GM23338 (cell line): ENCODE measurements around the gene JAKMIP1. TPM values are rescaled to one million over a fixed set of nuclear protein-coding genes. Genes with fewer than 3 reads are reported as not detected.
A peak's percentile ranks its signal among the peaks of the same experiment; 100 is the strongest.

Experiments used
- ATAC-seq: fragments of 200-7000 bp; cut with Tn5 transposase; 3 replicates; pipeline ENCODE4 v1.9.1; 2020
- DNase-seq: peaks from one replicate; pipeline ENCODE4 v3.0.0-alpha.2; 2015; ENCODE audit warnings: low spot score
- H2AFZ ChIP-seq: fragments of 200-600 bp; sonication (generic); 2 replicates; pipeline ENCODE4 v1.8.0; 2016; ENCODE audit warnings: antibody characterized with exemption, mild to moderate bottlenecking, moderate library complexity
- H3F3A ChIP-seq: fragments of 200-600 bp; sonication (generic); replicated peaks from 2 replicates; pipeline ENCODE4 v1.8.0; 2017; ENCODE audit warnings: antibody characterized with exemption, mixed run types, low read depth
- H3K27ac ChIP-seq: fragments of 200-600 bp; sonication (generic); 2 replicates; pipeline ENCODE4 v1.6.1; 2016; ENCODE audit warnings: low read depth
- H3K27me3 ChIP-seq: fragments of 200-600 bp; sonication (generic); 2 replicates; pipeline ENCODE4 v1.8.0; 2016; ENCODE audit warnings: mild to moderate bottlenecking, mixed run types, moderate library complexity; ENCODE audit not compliant: insufficient read depth
- H3K36me3 ChIP-seq: fragments of 200-600 bp; sonication (generic); 2 replicates; pipeline ENCODE4 v1.8.0; 2016; ENCODE audit warnings: mild to moderate bottlenecking; ENCODE audit not compliant: insufficient read depth
- H3K4me1 ChIP-seq: fragments of 200-600 bp; sonication (generic); 2 replicates; pipeline ENCODE4 v1.8.0; 2016; ENCODE audit warnings: mild to moderate bottlenecking, moderate library complexity; ENCODE audit not compliant: insufficient read depth
- H3K4me2 ChIP-seq: fragments of 200-600 bp; sonication (generic); 2 replicates; pipeline ENCODE4 v1.7.1; 2017; ENCODE audit warnings: mixed run types
- H3K4me3 ChIP-seq: fragments of 200-600 bp; sonication (generic); 2 replicates; pipeline ENCODE4 v1.6.1; 2016; ENCODE audit warnings: mixed run types
- H3K79me2 ChIP-seq: fragments of 200-600 bp; sonication (generic); replicated peaks from 2 replicates; pipeline ENCODE4 v1.8.0; 2017; ENCODE audit warnings: mild to moderate bottlenecking; ENCODE audit not compliant: insufficient read depth
- H3K9me2 ChIP-seq: fragments of 200-600 bp; sonication (generic); 2 replicates; pipeline ENCODE4 v1.8.0; 2017; ENCODE audit not compliant: insufficient read depth
- H4K20me1 ChIP-seq: fragments of 200-600 bp; sonication (generic); replicated peaks from 2 replicates; pipeline ENCODE4 v1.8.0; 2017; ENCODE audit warnings: mild to moderate bottlenecking; ENCODE audit not compliant: insufficient read depth
- H3K27ac Mint-ChIP-seq: 2 replicates; pipeline ENCODE4 v1.8.0; 2020; ENCODE audit warnings: inconsistent platforms, mild to moderate bottlenecking, moderate library complexity, mixed read lengths
- H3K27me3 Mint-ChIP-seq: 3 replicates; pipeline ENCODE4 v1.8.0; 2022; ENCODE audit warnings: low read depth, mild to moderate bottlenecking, moderate library complexity, mixed read lengths, inconsistent platforms; ENCODE audit not compliant: insufficient read depth, poor library complexity
- H3K36me3 Mint-ChIP-seq: 3 replicates; pipeline ENCODE4 v1.8.0; 2021; ENCODE audit warnings: low read depth, mild to moderate bottlenecking, inconsistent platforms, moderate library complexity, mixed read lengths
- H3K4me1 Mint-ChIP-seq: 3 replicates; pipeline ENCODE4 v1.8.0; 2020; ENCODE audit warnings: mild to moderate bottlenecking, inconsistent platforms, mixed read lengths
- H3K4me3 Mint-ChIP-seq: 3 replicates; pipeline ENCODE4 v1.8.0; 2021; ENCODE audit warnings: moderate library complexity, mild to moderate bottlenecking, inconsistent platforms, mixed read lengths
- H3K9me3 Mint-ChIP-seq: 3 replicates; pipeline ENCODE4 v1.8.0; 2020; ENCODE audit warnings: moderate library complexity, mild to moderate bottlenecking, inconsistent platforms, mixed read lengths
- CREB1 ChIP-seq: fragments of 250-450 bp; sonication (Bioruptor Pico); IDR thresholded peaks from 2 replicates; pipeline ENCODE4 v1.5.0; 2020; ENCODE audit warnings: low read depth, mild to moderate bottlenecking, moderate library complexity
- EZH2 ChIP-seq: fragments of 200-600 bp; sonication (generic); IDR thresholded peaks from one replicate; pipeline ENCODE4 v1.8.0; 2017; ENCODE audit warnings: antibody characterized with exemption, mild to moderate bottlenecking, low read depth; ENCODE audit not compliant: unreplicated experiment
- EZH2phosphoT487 ChIP-seq: fragments of 200-600 bp; sonication (generic); IDR thresholded peaks from one replicate; pipeline ENCODE4 v1.8.1; 2018; ENCODE audit warnings: antibody characterized with exemption; ENCODE audit not compliant: unreplicated experiment
- JUNB ChIP-seq: IDR thresholded peaks from one replicate; pipeline ENCODE4 v1.6.1; 2016; ENCODE audit warnings: antibody characterized with exemption; ENCODE audit not compliant: unreplicated experiment
- NANOG ChIP-seq: IDR thresholded peaks from 2 replicates; pipeline ENCODE4 v1.6.1; 2016; ENCODE audit warnings: antibody characterized with exemption, borderline replicate concordance
- POLR2AphosphoS5 ChIP-seq: IDR thresholded peaks from 2 replicates; pipeline ENCODE4 v1.6.1; 2016; ENCODE audit warnings: antibody characterized with exemption, low read depth
- STAT1 ChIP-seq: IDR thresholded peaks from one replicate; pipeline ENCODE4 v1.6.1; 2016; ENCODE audit warnings: antibody characterized with exemption; ENCODE audit not compliant: unreplicated experiment
- ZNF114 ChIP-seq: fragments of 250-450 bp; sonication (Bioruptor Pico); IDR thresholded peaks from 2 replicates; pipeline ENCODE4 v1.5.0; 2020; ENCODE audit warnings: mild to moderate bottlenecking, moderate library complexity
- ZNF331 ChIP-seq: fragments of 250-450 bp; sonication (Bioruptor Pico); IDR thresholded peaks from 2 replicates; pipeline ENCODE4 v1.5.0; 2020; ENCODE audit warnings: low read depth, mild to moderate bottlenecking, moderate library complexity
- polyA plus RNA-seq: library from polyadenylated mRNA; unstranded; fragments of >200 nt; fragmentation: Nextera tagmentation; extraction: Ambion mirVana; gene quantifications from 2 replicates; pipeline ENCODE4 v1.2.1, GENCODE V29; 2016
- total RNA-seq: library from RNA; depleted of rRNA; stranded (reverse); fragments of >200 nt; shearing (Covaris generic); gene quantifications from 2 replicates; pipeline ENCODE4 v1.2.3, GENCODE V29; 2014
- TF ChIP-seq, protein P1 (sequence below): IDR thresholded peaks from one replicate; pipeline ENCODE4 v1.6.1; 2018; ENCODE audit warnings: antibody characterized with exemption; ENCODE audit not compliant: unreplicated experiment
- TF ChIP-seq, protein P2 (sequence below): IDR thresholded peaks from 2 replicates; pipeline ENCODE4 v1.6.1; 2016; ENCODE audit warnings: antibody characterized with exemption
- TF ChIP-seq, protein P3 (sequence below), 2 experiments: fragments of 200-600 bp in 1 of 2; sonication (generic) in 1 of 2; conservative IDR thresholded peaks; 2 replicates each; pipeline versions ENCODE4 v1.5.1 to v1.6.1; 2016 to 2017; ENCODE audit warnings: antibody characterized with exemption in 2 of 2, low read depth in 2 of 2, mild to moderate bottlenecking in 2 of 2, moderate library complexity in 1 of 2

The JAKMIP1 gene
- total and polyA plus RNA-seq, 2 experiments from 2014 or later: 4.6 to 5.1 TPM

DNA sequence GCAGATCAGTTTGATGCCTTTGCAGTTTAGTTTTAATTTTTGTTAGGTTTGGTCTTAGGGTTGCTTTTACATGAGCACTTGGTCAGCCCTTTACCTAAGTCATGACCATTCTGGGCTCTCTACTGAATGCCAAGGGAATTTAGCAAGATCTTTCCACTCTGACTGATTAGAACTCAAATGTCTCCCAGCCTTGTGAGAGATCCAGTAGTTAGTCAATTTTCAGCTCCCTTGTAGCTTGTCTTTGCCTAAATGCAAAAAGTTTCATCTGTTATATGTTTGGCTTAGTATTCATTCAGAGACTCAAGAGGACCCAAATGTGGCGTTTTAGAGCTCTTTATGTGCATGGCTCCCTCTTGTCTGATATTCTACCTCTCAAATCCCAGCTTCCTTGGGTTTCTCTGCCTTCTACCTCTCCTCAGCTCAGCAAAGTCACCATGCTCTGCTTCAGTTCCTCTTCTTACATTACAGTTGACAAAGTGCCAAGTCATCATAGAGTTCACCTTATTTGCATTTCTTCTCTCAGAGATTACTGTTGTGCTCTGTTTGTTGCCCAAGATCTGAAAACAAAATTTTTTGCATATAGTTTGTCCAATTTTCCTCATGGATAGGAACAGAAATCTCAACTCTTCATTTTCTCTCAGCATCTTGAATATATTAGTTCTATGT lies 17.5 kb upstream of the JAKMIP1 start:
- no peak overlapping the region for H3K4me3 Mint-ChIP-seq
- no peaks in the 10 kb centered on the region for H3K9me2 ChIP-seq
- H2AFZ ChIP-seq: peak overlapping the region; percentile 11; the same call in 1 of the 2 replicates
- H3K36me3 Mint-ChIP-seq: no peaks in the 10 kb centered on the region
- no peaks in the 10 kb centered on the region for H3K4me1 ChIP-seq
- peaks cover 5% of the 10 kb centered on the region; the same call in 1 of the 3 replicates for H3K4me1 Mint-ChIP-seq
- no peak for TF ChIP-seq CREB1 (CRISPR knock-in tag)
- TF ChIP-seq POLR2AphosphoS5: no peak
- TF ChIP-seq, protein P1, sequence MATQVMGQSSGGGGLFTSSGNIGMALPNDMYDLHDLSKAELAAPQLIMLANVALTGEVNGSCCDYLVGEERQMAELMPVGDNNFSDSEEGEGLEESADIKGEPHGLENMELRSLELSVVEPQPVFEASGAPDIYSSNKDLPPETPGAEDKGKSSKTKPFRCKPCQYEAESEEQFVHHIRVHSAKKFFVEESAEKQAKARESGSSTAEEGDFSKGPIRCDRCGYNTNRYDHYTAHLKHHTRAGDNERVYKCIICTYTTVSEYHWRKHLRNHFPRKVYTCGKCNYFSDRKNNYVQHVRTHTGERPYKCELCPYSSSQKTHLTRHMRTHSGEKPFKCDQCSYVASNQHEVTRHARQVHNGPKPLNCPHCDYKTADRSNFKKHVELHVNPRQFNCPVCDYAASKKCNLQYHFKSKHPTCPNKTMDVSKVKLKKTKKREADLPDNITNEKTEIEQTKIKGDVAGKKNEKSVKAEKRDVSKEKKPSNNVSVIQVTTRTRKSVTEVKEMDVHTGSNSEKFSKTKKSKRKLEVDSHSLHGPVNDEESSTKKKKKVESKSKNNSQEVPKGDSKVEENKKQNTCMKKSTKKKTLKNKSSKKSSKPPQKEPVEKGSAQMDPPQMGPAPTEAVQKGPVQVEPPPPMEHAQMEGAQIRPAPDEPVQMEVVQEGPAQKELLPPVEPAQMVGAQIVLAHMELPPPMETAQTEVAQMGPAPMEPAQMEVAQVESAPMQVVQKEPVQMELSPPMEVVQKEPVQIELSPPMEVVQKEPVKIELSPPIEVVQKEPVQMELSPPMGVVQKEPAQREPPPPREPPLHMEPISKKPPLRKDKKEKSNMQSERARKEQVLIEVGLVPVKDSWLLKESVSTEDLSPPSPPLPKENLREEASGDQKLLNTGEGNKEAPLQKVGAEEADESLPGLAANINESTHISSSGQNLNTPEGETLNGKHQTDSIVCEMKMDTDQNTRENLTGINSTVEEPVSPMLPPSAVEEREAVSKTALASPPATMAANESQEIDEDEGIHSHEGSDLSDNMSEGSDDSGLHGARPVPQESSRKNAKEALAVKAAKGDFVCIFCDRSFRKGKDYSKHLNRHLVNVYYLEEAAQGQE: no peak
- TF ChIP-seq, protein P2, sequence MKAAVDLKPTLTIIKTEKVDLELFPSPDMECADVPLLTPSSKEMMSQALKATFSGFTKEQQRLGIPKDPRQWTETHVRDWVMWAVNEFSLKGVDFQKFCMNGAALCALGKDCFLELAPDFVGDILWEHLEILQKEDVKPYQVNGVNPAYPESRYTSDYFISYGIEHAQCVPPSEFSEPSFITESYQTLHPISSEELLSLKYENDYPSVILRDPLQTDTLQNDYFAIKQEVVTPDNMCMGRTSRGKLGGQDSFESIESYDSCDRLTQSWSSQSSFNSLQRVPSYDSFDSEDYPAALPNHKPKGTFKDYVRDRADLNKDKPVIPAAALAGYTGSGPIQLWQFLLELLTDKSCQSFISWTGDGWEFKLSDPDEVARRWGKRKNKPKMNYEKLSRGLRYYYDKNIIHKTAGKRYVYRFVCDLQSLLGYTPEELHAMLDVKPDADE: no peak
- no peak for TF ChIP-seq STAT1
- TF ChIP-seq NANOG: no peak
- no peak for TF ChIP-seq EZH2phosphoT487
- no peak for TF ChIP-seq JUNB
- no peak for TF ChIP-seq ZNF331 (CRISPR knock-in tag)
- H3K4me3 ChIP-seq: no peak overlapping the region
- no peaks in the 10 kb centered on the region for H3K79me2 ChIP-seq
- DNase-seq: no peak
- H3K27me3 ChIP-seq: peaks cover 14% of the 10 kb centered on the region
- no peak overlapping the region for H3K27ac ChIP-seq
- peaks cover 4% of the 10 kb centered on the region; the same call in 1 of the 3 replicates for H3K9me3 Mint-ChIP-seq
- peaks cover 4% of the 10 kb centered on the region for H3K27me3 Mint-ChIP-seq
- H3K4me2 ChIP-seq: no peak overlapping the region
- ATAC-seq: no peak
- no peaks in the 10 kb centered on the region for H3K36me3 ChIP-seq
- no peak overlapping the region for H3K27ac Mint-ChIP-seq
- H3F3A ChIP-seq: 0 out of 2 replicates have a peak, but pooled peaks cover 3% of the 10 kb centered on the region
- no peaks in the 10 kb centered on the region for H4K20me1 ChIP-seq

- H3K36me3 Mint-ChIP-seq: no peaks in the 10 kb centered on the region
- H3K9me3 Mint-ChIP-seq: no peaks in the 10 kb centered on the region
- H3K27me3 ChIP-seq: peaks cover 8% of the 10 kb centered on the region; the same call in 1 of the 2 replicates
- H3K4me3 Mint-ChIP-seq: no peak overlapping the region
- no peaks in the 10 kb centered on the region for H3F3A ChIP-seq
- H3K4me3 ChIP-seq: no peak overlapping the region
- DNase-seq (no peak), ATAC-seq (no peak)
- peaks cover 4% of the 10 kb centered on the region; the same call in 1 of the 3 replicates for H3K4me1 Mint-ChIP-seq
- H3K4me2 ChIP-seq: no peak overlapping the region
- H3K36me3 ChIP-seq: no peaks in the 10 kb centered on the region
- no peaks in the 10 kb centered on the region for H3K4me1 ChIP-seq
- no peak overlapping the region for H3K27ac ChIP-seq
- no peaks in the 10 kb centered on the region for H3K9me2 ChIP-seq
- H3K79me2 ChIP-seq: no peaks in the 10 kb centered on the region
- H2AFZ ChIP-seq: no peak overlapping the region
- H4K20me1 ChIP-seq: no peaks in the 10 kb centered on the region
- no peak overlapping the region for H3K27ac Mint-ChIP-seq
- no peaks in the 10 kb centered on the region for H3K27me3 Mint-ChIP-seq
- TF ChIP-seq POLR2AphosphoS5 (no peak), EZH2 (no peak), NANOG (no peak), ZNF114 (CRISPR knock-in tag) (no peak), JUNB (no peak), CREB1 (CRISPR knock-in tag) (no peak), EZH2phosphoT487 (no peak)
- TF ChIP-seq, protein P2: no peak
- TF ChIP-seq, protein P1: no peak
- TF ChIP-seq, protein P3, sequence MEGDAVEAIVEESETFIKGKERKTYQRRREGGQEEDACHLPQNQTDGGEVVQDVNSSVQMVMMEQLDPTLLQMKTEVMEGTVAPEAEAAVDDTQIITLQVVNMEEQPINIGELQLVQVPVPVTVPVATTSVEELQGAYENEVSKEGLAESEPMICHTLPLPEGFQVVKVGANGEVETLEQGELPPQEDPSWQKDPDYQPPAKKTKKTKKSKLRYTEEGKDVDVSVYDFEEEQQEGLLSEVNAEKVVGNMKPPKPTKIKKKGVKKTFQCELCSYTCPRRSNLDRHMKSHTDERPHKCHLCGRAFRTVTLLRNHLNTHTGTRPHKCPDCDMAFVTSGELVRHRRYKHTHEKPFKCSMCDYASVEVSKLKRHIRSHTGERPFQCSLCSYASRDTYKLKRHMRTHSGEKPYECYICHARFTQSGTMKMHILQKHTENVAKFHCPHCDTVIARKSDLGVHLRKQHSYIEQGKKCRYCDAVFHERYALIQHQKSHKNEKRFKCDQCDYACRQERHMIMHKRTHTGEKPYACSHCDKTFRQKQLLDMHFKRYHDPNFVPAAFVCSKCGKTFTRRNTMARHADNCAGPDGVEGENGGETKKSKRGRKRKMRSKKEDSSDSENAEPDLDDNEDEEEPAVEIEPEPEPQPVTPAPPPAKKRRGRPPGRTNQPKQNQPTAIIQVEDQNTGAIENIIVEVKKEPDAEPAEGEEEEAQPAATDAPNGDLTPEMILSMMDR (conservative IDR thresholded peaks at IDR 0.05; ENCODE audit: low read depth in 2 of 2): no peak
Observed at GRCh38 chr4:6216588-6216987, 16.2 kb upstream of the JAKMIP1 start.
